Measurements from ENCODE around the gene AHDC1. TPM values are rescaled to one million over a fixed set of nuclear protein-coding genes. Genes with fewer than 3 reads are reported as not detected.

Gene AHDC1
- total RNA-seq, 1 donor from 2014 or later, result 7.0 TPM

GRCh38 chr1:27521861-27522431, 82.0 kb downstream of the AHDC1 start:
- Mint-ChIP-seq H3K4me1 (peaks cover 85% of the 10 kb centered on the region), H3K27ac (peak overlapping the region; percentile 96), H3K9me3 (peaks cover 2% of the 10 kb centered on the region), H3K36me3 (no peaks in the 10 kb centered on the region), H3K4me3 (peak overlapping the region; percentile 49), H3K27me3 (ENCODE audit: insufficient read depth, low read depth) (peaks cover 16% of the 10 kb centered on the region)
- no peak overlapping the region for H3K9ac ChIP-seq
- no peak overlapping the region for H3K27ac ChIP-seq
- H3K4me3 ChIP-seq, result no peak overlapping the region
- no peaks in the 10 kb centered on the region for H3K9me3 ChIP-seq (ENCODE audit: low read depth)
- peaks cover 38% of the 10 kb centered on the region for H3F3A ChIP-seq (ENCODE audit: low read depth)
- peaks cover 76% of the 10 kb centered on the region for H3K4me1 ChIP-seq
- H2AFZ ChIP-seq (replicated peaks), result no peak overlapping the region
- no peak for DNase-seq (ENCODE audit: low spot score)
- no peaks in the 10 kb centered on the region for H4K20me1 ChIP-seq (ENCODE audit: low read depth)
- no peaks in the 10 kb centered on the region for H3K79me2 ChIP-seq (ENCODE audit: low read depth)
- no peaks in the 10 kb centered on the region for H3K36me3 ChIP-seq
- H3K27me3 ChIP-seq, result no peaks in the 10 kb centered on the region
- TF ChIP-seq EZH2 (IDR thresholded peaks at IDR 0.05) (no peak), EZH2phosphoT487 (IDR thresholded peaks at IDR 0.05) (no peak), CTCF (IDR thresholded peaks at IDR 0.05) (no peak)
- H3K4me2 ChIP-seq, result no peak overlapping the region

DNA sequence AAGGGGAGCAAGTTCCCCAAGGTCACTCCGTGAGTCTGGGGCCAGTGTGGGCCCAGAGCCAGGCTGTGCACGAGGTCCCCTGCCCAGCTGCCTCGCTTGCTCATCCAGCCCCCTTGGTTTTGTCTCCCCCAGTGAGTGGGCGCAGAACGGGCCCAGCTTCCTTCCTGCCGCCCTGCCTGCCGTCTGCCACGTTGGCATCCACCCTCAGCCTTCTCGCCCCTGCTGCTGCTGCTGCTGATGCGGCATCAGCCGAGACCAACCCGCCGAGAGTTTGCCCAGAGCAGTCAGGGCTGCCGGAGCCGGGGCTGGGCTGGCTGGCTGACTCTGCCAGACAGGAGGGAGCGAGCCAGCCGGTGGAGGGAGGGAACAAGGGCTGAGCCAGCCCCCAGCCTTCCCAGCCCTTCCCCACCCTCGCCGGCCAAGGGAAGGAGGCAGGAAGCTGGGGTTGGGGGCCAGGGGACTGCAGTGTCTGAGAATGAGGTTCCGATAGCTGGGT, 82.6 kb downstream of the AHDC1 start:
- no peak overlapping the region for H3K4me2 ChIP-seq
- H3K36me3 Mint-ChIP-seq, result no peaks in the 10 kb centered on the region
- H3K79me2 ChIP-seq (ENCODE audit: low read depth), result no peaks in the 10 kb centered on the region
- DNase-seq (ENCODE audit: low spot score), result no peak
- H3K36me3 ChIP-seq, result no peaks in the 10 kb centered on the region
- H2AFZ ChIP-seq (replicated peaks), result no peak overlapping the region
- H4K20me1 ChIP-seq (ENCODE audit: low read depth), result no peaks in the 10 kb centered on the region
- H3F3A ChIP-seq (ENCODE audit: low read depth), result peaks cover 33% of the 10 kb centered on the region
- no peaks in the 10 kb centered on the region for H3K9me3 ChIP-seq (ENCODE audit: low read depth)
- H3K4me3 ChIP-seq, result no peak overlapping the region
- peaks cover 11% of the 10 kb centered on the region for H3K27me3 Mint-ChIP-seq (ENCODE audit: insufficient read depth, low read depth)
- H3K27ac Mint-ChIP-seq, result peak overlapping the region; percentile 96
- H3K4me3 Mint-ChIP-seq, result peak overlapping the region; percentile 49
- no peaks in the 10 kb centered on the region for H3K9me3 Mint-ChIP-seq
- no peak overlapping the region for H3K27ac ChIP-seq
- H3K9ac ChIP-seq, result no peak overlapping the region
- H3K27me3 ChIP-seq, result no peaks in the 10 kb centered on the region
- peaks cover 80% of the 10 kb centered on the region for H3K4me1 Mint-ChIP-seq
- no peak for TF ChIP-seq EZH2phosphoT487 (IDR thresholded peaks at IDR 0.05)
- no peak for TF ChIP-seq EZH2 (IDR thresholded peaks at IDR 0.05)
- TF ChIP-seq CTCF (IDR thresholded peaks at IDR 0.05), result no peak
- peaks cover 70% of the 10 kb centered on the region for H3K4me1 ChIP-seq

DNA sequence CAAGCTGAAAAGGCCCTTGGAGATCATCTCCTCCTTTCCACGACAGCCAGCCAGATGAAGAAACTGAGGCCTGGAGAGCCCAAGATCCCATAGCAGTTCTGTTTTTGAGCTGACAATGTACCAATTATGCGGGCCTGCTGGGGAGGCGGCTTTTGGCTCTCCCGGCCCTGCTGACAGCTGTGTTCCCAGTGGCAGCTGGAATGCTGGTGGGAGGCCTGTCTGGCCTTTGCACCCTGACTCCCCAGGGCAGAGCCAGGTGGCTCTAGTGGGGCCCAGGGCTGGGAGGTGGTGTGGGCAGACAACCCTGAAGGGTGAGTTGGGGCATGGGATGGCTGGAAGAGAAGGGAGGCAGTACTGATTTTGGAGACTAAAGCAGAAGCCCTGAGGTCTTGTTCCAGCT, 83.3 kb downstream of the AHDC1 start:
- Mint-ChIP-seq H3K9me3 (no peaks in the 10 kb centered on the region), H3K4me1 (peaks cover 77% of the 10 kb centered on the region), H3K36me3 (no peaks in the 10 kb centered on the region), H3K4me3 (peak overlapping the region; percentile 9), H3K27ac (peak overlapping the region; percentile 47), H3K27me3 (ENCODE audit: insufficient read depth, low read depth) (peaks cover 14% of the 10 kb centered on the region)
- no peak overlapping the region for H3K27ac ChIP-seq
- no peaks in the 10 kb centered on the region for H3K79me2 ChIP-seq (ENCODE audit: low read depth)
- H3K9ac ChIP-seq, result no peak overlapping the region
- no peak overlapping the region for H3K4me3 ChIP-seq
- H3F3A ChIP-seq (ENCODE audit: low read depth), result peaks cover 25% of the 10 kb centered on the region
- H3K4me2 ChIP-seq, result peak overlapping the region; percentile 33
- peak; percentile 33 for DNase-seq (ENCODE audit: low spot score)
- H4K20me1 ChIP-seq (ENCODE audit: low read depth), result no peaks in the 10 kb centered on the region
- no peaks in the 10 kb centered on the region for H3K36me3 ChIP-seq
- no peaks in the 10 kb centered on the region for H3K9me3 ChIP-seq (ENCODE audit: low read depth)
- no peak overlapping the region for H2AFZ ChIP-seq (replicated peaks)
- no peaks in the 10 kb centered on the region for H3K27me3 ChIP-seq
- TF ChIP-seq CTCF (IDR thresholded peaks at IDR 0.05) (no peak), EZH2 (IDR thresholded peaks at IDR 0.05) (no peak), EZH2phosphoT487 (IDR thresholded peaks at IDR 0.05) (no peak)
- peaks cover 63% of the 10 kb centered on the region for H3K4me1 ChIP-seq

All from neural progenitor cell (in vitro differentiated cells).